Inflammatory macrophage treated with lipopolysaccharide for 1 hour (primary cell): ENCODE data around the gene IL20.

Experiments used
- DNase-seq, 2 donors: peaks; one replicate each; pipeline ENCODE4 v3.0.0-alpha.2; 2020 to 2022

Gene IL20, protein sequence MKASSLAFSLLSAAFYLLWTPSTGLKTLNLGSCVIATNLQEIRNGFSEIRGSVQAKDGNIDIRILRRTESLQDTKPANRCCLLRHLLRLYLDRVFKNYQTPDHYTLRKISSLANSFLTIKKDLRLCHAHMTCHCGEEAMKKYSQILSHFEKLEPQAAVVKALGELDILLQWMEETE

DNA sequence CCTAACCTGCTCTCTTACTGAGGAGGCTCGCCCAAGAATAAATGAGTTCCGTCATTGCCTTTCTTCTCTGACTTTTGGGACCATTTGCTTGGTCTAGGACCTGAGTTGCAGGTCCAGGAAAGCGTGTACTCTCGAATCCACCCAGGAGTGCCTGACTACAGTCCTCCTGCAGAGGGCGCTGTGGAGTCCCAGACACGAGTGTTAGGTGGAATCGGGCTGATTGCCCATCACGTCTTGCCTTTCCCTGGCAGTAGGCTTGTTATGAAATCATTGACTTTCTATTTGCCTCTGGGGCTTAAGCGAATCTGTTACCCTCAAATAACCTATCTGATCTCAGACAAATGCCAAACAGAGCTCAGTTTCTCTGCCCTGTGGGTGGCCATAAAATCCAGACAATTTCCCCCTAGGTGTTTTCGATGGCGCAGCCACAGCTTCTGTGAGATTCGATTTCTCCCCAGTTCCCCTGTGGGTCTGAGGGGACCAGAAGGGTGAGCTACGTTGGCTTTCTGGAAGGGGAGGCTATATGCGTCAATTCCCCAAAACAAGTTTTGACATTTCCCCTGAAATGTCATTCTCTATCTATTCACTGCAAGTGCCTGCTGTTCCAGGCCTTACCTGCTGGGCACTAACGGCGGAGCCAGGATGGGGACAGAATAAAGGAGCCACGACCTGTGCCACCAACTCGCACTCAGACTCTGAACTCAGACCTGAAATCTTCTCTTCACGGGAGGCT, at the start of gene IL20:
Gene IL20 (plus strand): TSS at position 685 of the 733 bp plus-strand sequence. CDS start 230 bp downstream, outside the sequence.
- DNase-seq, result peak; percentile 54 to 94

DNA sequence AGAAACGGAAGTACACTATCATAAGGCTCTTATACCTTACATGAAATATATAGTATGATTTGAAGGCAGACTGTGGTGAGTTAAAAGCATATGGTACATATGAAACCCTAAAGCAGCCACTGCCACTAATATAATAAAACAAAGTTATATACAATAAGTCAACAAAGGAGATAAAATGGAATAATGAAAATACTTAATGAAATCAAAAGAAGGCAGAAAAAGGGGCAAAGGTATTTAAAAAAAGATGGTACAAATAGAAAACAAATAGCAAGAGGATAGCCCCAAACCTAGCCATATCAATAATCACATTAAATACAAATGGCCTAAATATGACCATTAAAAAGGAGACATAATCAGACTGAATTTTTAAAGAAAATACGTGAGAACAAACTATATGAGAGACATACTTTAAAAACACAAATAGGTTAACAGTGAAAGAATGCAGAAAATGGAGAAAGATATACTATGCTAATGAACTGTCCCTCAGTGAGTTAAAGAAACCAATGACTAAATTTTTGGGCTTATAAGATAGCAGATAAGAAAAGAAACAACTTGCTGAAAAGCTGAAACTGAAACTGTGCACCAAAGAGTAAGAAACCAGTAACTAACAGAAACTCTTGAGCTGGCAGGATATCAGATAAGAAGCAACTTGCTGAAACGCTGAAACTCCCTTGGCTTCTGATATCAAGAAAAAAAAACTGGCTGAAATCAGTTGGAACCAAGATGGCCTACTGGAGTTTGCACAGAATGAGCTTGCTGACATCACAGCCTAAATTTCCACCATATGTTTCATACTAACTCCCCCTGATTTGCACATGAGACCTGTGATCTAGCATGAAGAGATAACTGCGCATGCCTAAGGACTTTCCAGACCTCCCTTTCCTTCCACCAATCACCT, 48.8 kb upstream of the IL20 start:
- DNase-seq, result no peak

DNA sequence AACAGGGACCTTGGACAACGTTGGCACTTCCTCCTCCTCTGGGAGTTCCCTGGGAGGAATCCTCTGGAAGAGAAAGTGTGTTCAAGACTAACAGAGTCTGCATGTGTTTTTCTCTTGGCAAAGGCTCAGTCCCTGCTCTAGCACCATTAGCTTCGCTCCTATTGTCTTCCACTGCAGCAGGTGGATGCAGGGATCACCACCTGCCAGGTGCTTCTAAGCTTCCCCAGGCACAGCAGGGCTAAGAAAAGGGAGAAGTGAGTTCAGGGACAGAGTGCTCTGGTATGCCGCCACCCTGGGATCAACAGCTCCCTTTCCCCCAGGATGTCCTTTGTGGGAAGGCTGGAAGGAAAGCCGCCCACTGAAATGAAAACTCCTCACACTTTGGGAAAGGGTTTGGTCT, 43.9 kb upstream of the IL20 start:
- no peak for DNase-seq

DNA sequence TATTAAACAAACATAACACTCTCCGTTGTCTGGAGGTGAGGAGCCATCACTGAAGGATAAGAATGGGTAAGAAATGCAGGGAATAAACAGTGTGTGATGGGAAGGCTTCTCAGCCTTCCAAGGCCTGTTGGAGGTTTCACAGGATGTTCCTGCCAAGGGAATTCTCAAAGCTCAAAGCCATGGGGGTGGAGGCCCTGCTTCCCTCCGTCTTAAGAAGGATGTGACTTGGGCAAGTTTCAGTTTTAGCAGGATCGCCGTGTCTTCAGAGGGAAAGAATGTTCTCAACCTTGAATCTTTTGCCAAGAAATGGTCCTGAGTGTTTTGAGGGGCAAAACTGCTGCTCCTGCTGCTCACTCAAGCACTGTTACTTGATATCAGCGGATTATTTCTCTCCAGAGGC, 41.7 kb upstream of the IL20 start:
- DNase-seq, result no peak

DNA sequence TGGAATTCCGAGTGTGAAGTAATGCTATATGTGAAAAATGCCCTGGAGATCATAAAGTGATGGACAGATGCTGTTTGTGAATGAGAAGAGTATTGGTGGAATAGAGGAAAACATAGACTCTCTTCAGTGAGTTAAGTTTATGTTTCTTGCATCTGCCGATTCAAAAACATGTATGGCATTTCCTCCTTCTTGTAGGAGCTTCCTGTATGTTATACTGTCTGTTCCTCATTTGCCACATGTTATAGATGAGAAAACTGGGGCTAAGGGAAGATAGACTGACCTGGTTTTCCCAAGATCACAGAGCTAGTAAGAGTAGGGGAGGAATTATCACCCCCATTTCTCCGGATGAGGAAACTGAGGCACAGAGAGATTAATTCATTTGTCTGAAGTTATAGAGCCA, 41.1 kb upstream of the IL20 start:
- DNase-seq, result peak; percentile 56

DNA sequence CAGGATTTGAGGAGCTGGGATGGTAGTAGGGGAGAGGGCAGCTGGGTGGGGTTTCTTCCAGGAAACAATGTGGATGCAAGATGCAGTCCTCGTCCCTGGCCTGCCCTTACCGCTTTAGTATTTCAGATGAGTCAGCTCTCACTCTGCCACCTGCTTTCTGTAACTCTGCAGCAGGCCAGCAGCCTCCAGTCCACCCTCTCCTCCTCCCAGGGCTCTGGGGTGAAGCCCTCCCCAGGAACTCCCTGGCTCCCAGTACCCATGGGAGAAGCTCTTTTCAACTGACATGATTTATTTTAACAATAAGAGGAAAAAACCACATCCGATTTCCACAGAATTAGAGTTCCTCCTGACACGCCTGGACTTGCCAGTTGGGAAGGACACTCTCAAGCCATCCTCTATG, 39.0 kb upstream of the IL20 start:
- no peak for DNase-seq

DNA sequence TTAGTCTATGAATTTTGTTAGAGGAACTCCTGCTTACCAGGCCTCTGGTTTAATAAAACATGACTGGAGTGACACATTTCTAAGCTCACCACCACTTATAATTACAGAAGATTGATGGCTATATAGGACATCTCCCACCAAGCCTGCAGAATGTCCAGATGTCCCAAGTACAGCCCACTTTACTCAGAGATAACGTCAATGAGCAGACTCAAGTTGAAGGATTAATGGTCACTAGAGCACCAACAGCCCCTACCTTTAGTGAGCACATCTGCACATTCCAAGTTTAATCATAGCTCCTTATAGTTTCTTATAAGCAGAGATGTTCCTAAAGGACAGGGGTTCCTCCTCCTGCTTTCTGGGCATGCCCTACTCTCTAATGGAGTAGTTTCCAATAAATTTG, 37.4 kb upstream of the IL20 start:
- DNase-seq, result no peak

DNA sequence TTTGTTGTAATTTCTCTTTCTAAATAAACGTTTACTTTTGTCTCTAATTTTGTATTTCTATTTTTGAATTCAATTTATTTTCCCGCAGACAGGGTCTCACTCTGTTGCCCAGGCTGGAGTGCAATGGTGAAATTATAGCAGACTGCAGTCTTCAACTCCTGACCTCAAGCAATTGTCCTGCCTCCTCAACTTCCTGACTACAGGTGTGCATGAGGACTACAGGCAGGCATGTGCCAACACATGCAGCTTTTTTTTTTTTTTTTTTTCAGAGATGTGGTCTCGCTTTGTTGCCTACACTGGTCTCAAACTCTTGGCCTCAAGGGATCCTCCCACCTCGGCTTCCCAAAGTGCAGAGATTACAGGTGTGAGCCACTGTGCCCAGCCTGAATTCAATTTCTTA, 36.7 kb upstream of the IL20 start:
- DNase-seq, result no peak

DNA sequence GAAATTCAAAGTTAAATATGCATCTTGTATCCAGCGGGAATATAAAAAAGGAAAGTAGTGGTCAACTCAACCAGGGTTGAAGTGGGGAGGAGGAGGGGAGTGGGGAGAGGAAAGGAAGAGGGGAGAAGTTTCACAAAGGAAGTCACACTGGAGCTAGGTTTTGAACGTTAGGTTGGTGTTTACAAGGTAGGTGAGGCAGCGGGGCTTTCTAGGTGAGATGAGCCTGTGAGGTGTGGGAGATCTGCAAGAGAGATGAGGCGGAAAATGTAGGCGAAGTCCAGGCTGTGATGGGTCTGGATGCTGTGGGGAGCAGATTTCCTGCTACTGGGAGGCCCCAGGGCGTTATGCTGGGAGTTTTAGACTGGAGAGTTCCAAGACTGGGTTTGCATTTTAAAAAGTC, 36.1 kb upstream of the IL20 start:
- DNase-seq, result no peak

DNA sequence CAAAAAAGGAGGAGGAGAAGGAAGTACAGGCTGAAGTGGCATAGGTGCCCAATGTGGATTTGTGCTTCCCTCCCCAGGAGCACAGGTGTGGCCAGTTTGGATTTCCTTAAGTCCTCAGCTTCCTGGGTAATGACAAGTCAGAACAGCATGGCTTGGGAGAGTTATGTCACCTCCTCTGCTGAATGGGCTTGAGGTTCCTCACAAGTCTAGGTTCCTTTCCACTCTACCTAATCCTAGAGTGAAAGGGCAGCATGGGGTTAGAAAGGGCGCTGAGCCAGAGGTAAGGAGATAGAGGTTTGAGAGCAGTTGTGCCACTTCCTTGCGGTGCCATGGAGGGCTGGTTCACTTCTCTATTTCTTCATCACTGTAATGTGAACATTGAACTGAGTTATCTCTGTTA, 35.5 kb upstream of the IL20 start:
- peak in 1 of 2 donors; percentile 28 for DNase-seq

DNA sequence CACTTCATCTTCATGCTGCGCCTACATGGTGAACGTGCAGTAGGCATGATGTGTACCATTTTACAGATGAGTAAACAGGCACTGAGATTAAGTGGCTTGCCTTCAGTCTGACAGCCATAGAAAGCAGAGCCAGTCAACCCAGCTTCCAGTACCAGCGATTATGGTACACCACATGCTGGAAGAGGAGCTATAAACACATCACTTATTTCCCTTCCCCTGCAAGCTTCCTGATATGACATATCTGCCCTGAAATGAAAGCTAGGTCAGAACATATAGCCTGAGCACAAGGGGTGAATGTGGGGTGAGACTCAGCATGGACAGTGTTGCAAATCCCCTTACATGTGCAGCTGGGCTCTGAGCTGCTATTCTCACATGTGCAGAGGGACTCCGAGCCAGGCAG, 33.8 kb upstream of the IL20 start:
- DNase-seq, result peak in 1 of 2 donors; percentile 30

DNA sequence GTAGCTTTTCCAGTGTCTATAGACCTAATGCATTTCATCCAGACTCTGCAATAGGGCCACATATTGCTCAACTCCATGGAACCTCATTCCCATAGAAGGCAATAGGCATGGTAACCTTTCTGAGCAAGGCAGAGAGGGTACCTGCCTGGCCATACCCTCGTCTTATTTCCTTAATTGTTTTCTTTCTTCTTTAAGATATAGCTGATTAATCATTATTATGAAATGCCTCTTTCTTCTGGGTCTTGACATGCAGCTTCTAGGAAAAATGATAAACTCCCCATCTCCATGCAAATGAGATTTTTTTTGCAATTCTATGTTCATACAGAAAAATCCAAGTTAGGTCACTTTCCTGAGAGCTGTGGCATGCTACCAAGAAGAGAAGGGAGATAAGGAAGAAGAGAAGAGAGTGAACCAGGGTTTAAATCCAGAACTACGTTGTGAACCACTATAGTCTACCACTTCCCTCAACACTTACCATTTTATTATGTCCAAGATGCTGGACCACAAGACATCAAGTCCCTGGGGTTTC, 33.0 kb upstream of the IL20 start:
- peak; percentile 58 to 71 for DNase-seq

DNA sequence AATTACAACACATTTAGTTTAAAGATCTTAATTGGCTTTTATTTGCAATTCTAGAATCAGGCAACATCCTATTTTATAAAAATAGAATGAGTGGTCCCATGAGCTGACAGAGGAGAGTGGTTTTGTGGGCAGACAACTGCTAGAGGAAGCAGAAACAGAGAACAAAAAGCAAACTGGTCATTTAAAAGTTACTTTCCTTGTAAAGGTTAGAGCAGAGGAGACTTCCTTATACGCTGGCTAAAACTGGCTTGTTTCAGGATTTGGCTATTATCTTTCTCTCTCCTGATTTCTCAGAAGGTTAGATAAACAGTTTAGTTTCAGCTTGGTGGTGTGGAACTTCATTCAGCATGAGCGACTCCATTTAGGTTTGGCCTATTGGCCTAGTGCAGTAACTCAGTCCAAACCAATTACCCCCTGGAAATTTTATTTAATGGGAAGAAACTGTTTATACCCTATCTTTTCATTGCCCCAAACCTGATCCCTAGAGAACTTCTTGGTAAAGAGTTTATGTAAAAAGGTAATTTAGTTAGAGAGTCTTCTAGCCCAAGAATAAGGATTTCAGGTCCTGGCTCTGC, 32.2 kb upstream of the IL20 start:
- peak; percentile 31 to 72 for DNase-seq

DNA sequence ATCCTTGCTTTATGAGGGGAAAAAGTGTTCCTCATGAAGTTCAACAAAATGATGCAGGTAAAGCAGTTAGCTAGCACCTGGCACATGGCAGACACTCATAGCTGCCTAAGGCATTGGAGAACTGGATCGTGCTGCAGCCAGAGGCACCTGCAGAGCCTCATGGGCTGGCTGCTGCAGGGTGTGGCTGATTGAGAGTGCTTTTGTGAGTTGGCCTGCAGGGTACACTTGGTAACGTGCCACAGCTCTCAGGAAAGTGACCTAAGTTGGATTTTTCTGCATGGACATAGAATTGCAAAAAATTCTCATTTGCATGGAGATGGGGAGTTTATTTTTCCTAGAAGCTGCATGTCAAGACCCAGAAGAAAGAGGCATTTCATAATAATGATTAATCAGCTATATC, 31.6 kb upstream of the IL20 start:
- DNase-seq, result peak in 1 of 2 donors; percentile 52

DNA sequence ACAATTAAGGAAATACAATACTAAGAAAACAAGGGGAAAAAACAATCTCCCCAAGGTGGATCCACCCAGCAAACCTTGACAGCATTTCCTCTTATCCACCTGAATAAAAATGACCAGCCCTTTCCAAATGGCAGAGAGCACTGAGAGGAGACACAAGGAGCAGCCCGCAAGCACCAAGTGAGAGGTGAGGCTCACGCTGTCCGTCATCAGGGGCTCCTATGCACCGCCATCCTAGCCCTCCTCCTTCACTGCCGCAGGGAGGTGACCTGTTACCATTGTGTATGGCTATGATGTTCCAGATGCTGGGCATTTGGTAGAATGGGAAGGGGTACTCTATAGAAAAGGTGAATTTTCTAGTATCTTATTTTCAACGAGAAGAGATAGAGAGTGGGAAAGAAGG, 31.2 kb upstream of the IL20 start:
- no peak for DNase-seq

DNA sequence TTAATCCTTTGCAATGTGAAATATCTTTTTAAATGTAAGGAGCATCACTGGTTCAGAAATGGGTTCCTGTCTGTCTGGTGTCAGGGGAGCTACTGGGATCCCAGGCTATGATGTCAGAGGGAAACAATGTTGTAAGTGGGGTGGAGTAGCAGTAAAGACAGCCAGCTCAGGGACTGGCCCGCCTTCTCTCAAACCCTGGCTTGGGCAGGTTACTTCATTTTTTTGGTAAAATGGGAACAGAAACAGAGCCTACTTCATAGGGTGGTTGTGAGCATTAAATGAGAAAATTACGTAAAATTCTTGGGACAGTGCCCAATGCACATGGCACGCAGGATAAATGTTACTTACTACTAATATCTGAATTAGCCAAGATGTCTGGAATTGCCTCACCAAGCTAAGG, 30.7 kb upstream of the IL20 start:
- peak; percentile 91 to 96 for DNase-seq

DNA sequence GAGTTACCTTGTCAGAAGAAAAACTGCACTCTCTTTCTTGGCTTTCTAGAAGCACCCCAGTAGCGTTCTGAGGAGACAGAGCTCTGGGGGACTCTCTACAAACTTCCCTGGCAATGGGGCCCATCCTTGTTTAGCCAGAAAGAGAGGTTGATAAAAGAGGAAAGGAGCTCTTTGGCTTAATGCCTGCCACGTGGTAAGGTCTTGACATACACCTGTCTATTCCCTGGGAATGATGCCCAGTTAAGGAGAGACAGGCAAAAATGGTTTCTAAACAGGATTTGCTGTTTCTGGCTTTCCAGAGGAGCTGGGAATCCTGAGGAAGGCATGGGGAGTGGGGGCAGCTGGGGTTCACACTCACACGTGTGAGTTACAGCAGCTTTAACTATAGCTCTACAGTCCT, 30.2 kb upstream of the IL20 start:
- no peak for DNase-seq

DNA sequence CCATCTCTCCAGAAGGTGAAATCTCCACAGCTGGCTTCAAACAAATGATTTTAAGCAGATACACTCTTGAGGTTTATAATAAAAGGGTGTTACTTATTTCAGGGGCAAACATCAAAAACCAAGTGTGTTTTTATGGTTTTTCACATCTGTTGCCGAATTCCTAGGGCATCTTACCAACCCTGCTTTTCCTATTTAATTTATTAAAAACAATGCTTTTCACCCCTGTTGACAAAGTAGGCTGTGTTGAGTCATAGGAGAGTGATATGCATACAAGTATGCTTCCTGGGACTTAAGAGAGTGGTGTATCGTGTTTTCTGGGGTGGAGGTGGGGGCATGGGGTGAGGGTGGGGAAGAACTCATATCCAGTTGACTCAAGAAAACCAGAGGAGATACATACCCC, 29.3 kb upstream of the IL20 start:
- no peak for DNase-seq

DNA sequence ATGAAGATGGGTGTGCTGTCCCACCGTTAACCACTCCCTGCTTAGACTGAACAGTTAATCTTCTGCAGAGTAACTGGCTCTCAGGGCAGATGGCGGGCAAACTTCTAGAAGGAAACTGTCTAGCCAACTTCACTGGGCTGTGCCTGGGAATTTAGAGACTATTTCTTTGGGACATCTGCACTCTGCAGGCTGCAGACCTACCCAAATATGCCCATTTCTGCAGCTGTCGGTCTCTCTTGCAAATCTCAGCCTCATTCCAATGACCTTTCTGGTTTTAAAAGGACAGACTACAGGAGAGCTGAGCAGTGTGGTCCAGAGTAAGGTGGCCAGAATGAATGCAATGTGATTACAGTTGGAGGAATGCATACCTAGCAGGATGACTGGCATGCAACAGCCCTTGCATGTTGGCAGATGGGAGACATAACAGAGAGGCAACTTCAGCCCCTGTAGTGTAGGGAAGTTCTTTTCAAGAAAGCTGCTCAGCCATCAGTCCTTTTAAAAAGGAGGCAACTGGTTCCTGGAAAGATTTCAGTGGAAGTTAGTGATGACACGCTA, 26.3 kb upstream of the IL20 start:
- DNase-seq, result no peak

DNA sequence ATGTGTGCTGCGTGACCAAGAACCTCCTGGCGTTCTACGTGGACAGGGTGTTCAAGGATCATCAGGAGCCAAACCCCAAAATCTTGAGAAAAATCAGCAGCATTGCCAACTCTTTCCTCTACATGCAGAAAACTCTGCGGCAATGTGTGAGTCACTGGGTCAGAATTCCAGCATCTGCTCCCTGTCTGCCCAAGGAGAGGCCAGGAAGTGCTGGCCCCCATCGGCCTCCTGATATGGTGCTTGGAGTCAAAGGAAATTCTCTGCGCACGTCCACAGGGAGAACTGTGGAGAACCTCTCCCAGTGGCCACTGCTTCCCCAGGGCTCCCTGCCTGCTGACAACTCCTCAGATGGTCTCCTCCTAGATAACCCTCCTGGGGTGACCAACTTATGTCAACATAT, 25.6 kb upstream of the IL20 start:
- DNase-seq, result no peak

DNA sequence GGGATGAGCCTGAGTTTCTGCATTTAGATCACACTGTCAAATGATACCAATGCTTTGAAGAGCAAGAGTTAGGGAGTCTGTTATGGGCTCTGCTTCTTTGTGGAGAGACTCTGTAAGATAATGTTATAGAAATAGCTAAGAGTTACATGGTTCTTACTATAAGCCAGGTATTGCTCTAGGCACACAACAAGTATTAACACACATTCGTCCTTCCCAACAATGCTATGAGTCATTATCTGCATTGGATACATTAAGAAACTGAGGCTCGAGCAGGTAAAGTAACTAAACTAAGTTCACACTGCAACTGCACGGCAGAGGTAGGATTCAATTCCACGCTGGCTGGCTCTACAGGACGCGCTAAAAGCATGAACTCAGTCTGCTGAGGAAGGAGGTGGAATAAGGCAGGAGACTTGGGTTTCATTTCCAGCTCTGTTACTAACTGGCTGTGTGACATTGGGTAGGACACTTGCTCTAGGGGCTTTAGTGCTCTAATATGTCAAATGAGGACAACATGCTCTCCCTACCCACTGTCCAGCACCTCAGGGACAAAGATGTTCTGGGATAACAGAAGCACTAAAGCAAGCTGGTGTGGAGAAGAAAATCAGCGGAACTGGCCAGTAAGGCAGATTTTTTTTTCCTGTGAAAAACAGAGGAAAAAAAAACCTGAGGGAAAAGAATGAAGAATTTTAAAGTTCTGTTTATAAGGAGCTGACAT, 23.7 kb upstream of the IL20 start:
- no peak for DNase-seq

DNA sequence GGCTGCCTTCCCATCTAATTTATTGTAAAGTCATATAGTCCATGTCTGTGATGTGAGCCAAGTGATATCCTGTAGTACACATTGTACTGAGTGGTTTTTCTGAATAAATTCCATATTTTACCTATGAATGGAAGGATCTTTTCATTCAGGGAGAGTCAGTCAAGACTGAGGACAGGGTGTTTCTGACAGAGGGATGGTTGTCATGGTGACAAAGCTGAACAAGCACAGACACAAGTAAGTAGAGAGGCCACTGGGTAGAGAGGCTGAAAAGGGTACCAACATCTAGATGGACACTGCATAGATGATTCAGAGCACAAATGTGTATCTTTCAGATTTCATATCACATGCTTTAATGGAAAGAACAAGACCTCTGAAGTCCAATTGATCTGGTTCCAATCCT, 22.6 kb upstream of the IL20 start:
- DNase-seq, result no peak
